Glutamatergic neuron (in vitro differentiated cells): ENCODE measurements around the gene TAS2R39. TPM values are rescaled to one million over a fixed set of nuclear protein-coding genes. Genes with fewer than 3 reads are reported as not detected.

Experiments
- DNase-seq: peaks from one replicate; pipeline ENCODE4 v3.0.0; 2022
- H3K27ac Mint-ChIP-seq: one replicate; pipeline ENCODE4 v1.8.0; 2020; ENCODE audit warnings: mild to moderate bottlenecking, mixed read lengths, inconsistent platforms; ENCODE audit not compliant: unreplicated experiment
- H3K27me3 Mint-ChIP-seq: one replicate; pipeline ENCODE4 v1.8.0; 2020; ENCODE audit warnings: mild to moderate bottlenecking, moderate library complexity, mixed read lengths, inconsistent platforms; ENCODE audit not compliant: unreplicated experiment
- H3K36me3 Mint-ChIP-seq: one replicate; pipeline ENCODE4 v1.8.0; 2020; ENCODE audit warnings: mild to moderate bottlenecking, mixed read lengths, inconsistent platforms; ENCODE audit not compliant: unreplicated experiment
- H3K4me1 Mint-ChIP-seq: one replicate; pipeline ENCODE4 v1.8.0; 2020; ENCODE audit warnings: mild to moderate bottlenecking, low read depth, mixed read lengths, inconsistent platforms; ENCODE audit not compliant: unreplicated experiment
- H3K4me3 Mint-ChIP-seq: one replicate; pipeline ENCODE4 v1.8.0; 2020; ENCODE audit warnings: mild to moderate bottlenecking, mixed read lengths, inconsistent platforms; ENCODE audit not compliant: unreplicated experiment
- H3K9me3 Mint-ChIP-seq: one replicate; pipeline ENCODE4 v1.8.0; 2020; ENCODE audit warnings: mild to moderate bottlenecking, moderate library complexity, mixed read lengths, inconsistent platforms; ENCODE audit not compliant: unreplicated experiment
- CTCF ChIP-seq: fragments of 200-600 bp; sonication (generic); IDR thresholded peaks from one replicate; pipeline ENCODE4 v1.5.0; 2021; ENCODE audit not compliant: partially characterized antibody, unreplicated experiment
- total RNA-seq: library from RNA; stranded (reverse); fragmentation: NEBNext Ultra II Directional; extraction: Animal tissue kit (Norgen Biotek cat#: 25700); gene quantifications from one replicate; pipeline ENCODE4 v1.2.1, GENCODE V29; 2021; ENCODE audit not compliant: unreplicated experiment

TAS2R39 gene
- total RNA-seq, 1 donor from 2014 or later: not detected

GRCh38 chr7:143221737-143222136 is 38.5 kb downstream of the TAS2R39 start, which contains the start of gene TAS2R40:
Gene TAS2R40 (plus strand): TSS chr7:143222037. CDS start chr7:143222079, 42 bp downstream.
- H3K27ac Mint-ChIP-seq: no peak within 1 kb of the TSS
- no peaks in the 10 kb centered on the region for H3K27me3 Mint-ChIP-seq
- no peaks in the 10 kb centered on the region for H3K36me3 Mint-ChIP-seq
- H3K4me3 Mint-ChIP-seq: no peak within 1 kb of the TSS
- peaks cover 16% of the 10 kb centered on the region for H3K4me1 Mint-ChIP-seq
- no peak for TF ChIP-seq CTCF
- DNase-seq: no peak
- H3K9me3 Mint-ChIP-seq: no peaks in the 10 kb centered on the region

- TF ChIP-seq CTCF: no peak
- Mint-ChIP-seq H3K27me3 (no peaks in the 10 kb centered on the region), H3K27ac (no peak overlapping the region), H3K36me3 (no peaks in the 10 kb centered on the region), H3K4me1 (peaks cover 11% of the 10 kb centered on the region), H3K9me3 (no peaks in the 10 kb centered on the region), H3K4me3 (no peak overlapping the region)
- DNase-seq: no peak
These were observed 39.6 kb downstream of the TAS2R39 start for GRCh38 chr7:143222782-143223181.

GRCh38 chr7:143223784-143224183 is 40.6 kb downstream of the TAS2R39 start:
- H3K27me3 Mint-ChIP-seq: no peaks in the 10 kb centered on the region
- H3K4me3 Mint-ChIP-seq: no peak overlapping the region
- H3K27ac Mint-ChIP-seq: no peak overlapping the region
- H3K9me3 Mint-ChIP-seq: no peaks in the 10 kb centered on the region
- H3K36me3 Mint-ChIP-seq: no peaks in the 10 kb centered on the region
- no peak for TF ChIP-seq CTCF
- peaks cover 8% of the 10 kb centered on the region for H3K4me1 Mint-ChIP-seq
- DNase-seq: no peak

- Mint-ChIP-seq H3K4me3 (no peak overlapping the region), H3K27ac (no peak overlapping the region), H3K9me3 (no peaks in the 10 kb centered on the region), H3K36me3 (no peaks in the 10 kb centered on the region), H3K27me3 (no peaks in the 10 kb centered on the region), H3K4me1 (peaks cover 13% of the 10 kb centered on the region)
- TF ChIP-seq CTCF: no peak
- DNase-seq: no peak
These were observed 41.8 kb downstream of the TAS2R39 start for GRCh38 chr7:143225047-143225446.

GRCh38 chr7:143227806-143228205 is 44.6 kb downstream of the TAS2R39 start:
- DNase-seq: no peak
- Mint-ChIP-seq H3K27ac (peak overlapping the region; percentile 30), H3K4me1 (peaks cover 13% of the 10 kb centered on the region), H3K9me3 (no peaks in the 10 kb centered on the region), H3K27me3 (no peaks in the 10 kb centered on the region), H3K36me3 (no peaks in the 10 kb centered on the region), H3K4me3 (no peak overlapping the region)
- no peak for TF ChIP-seq CTCF
